Stomach (tissue), 4 donors: ENCODE results near the gene SETD4.

Source experiments
- EP300 ChIP-seq: sonication (generic); formaldehyde crosslinking; IDR thresholded peaks from one replicate; pipeline ENCODE4 v1.6.1; 2017; ENCODE audit warnings: antibody characterized with exemption
- POLR2A ChIP-seq, 4 donors: fragments of 450-650 bp; IDR thresholded peaks; one replicate each; pipeline ENCODE4 v1.6.1; 2016; ENCODE audit warnings: antibody characterized with exemption in 4 of 4, control low read depth in 2 of 4, mild to moderate bottlenecking in 1 of 4, moderate library complexity in 1 of 4
- POLR2AphosphoS5 ChIP-seq, 3 donors: sonication (generic); formaldehyde crosslinking; IDR thresholded peaks; one replicate each; pipeline ENCODE4 v1.6.1; 2016; ENCODE audit warnings: antibody characterized with exemption in 3 of 3
- TF ChIP-seq, protein P1 (sequence below), 7 experiments: fragments of 450-650 bp in 4 of 7; fragments of 200-600 bp in 3 of 7; sonication (generic) in 3 of 7; IDR thresholded peaks; one replicate each; pipeline ENCODE4 v1.5.1; 2016 to 2019; ENCODE audit warnings: antibody characterized with exemption in 7 of 7, control low read depth in 2 of 7, mild to moderate bottlenecking in 1 of 7

DNA sequence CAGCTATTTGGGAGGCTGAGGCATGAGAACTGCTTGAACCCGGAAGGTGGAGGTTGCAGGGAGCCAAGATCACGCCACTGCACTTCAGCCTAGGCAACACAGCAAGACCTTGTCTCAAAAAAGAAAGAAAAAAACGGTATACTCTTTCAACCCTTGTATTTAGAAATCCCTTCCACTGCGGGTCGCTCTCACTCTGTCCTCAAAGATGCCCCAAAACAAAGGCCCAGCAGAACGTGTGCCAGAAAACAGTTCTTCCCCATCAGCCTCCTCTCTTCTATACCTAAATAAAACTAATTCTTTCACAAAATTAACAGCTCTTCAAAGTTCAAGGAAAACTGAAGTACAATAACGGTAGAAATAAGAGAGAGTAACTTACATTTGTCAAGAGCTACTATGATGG is 13.2 kb downstream of the SETD4 start:
- TF ChIP-seq, protein P1, sequence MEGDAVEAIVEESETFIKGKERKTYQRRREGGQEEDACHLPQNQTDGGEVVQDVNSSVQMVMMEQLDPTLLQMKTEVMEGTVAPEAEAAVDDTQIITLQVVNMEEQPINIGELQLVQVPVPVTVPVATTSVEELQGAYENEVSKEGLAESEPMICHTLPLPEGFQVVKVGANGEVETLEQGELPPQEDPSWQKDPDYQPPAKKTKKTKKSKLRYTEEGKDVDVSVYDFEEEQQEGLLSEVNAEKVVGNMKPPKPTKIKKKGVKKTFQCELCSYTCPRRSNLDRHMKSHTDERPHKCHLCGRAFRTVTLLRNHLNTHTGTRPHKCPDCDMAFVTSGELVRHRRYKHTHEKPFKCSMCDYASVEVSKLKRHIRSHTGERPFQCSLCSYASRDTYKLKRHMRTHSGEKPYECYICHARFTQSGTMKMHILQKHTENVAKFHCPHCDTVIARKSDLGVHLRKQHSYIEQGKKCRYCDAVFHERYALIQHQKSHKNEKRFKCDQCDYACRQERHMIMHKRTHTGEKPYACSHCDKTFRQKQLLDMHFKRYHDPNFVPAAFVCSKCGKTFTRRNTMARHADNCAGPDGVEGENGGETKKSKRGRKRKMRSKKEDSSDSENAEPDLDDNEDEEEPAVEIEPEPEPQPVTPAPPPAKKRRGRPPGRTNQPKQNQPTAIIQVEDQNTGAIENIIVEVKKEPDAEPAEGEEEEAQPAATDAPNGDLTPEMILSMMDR (IDR thresholded peaks at IDR 0.05), result no peak
- TF ChIP-seq POLR2A (IDR thresholded peaks at IDR 0.05), result no peak
- no peak for TF ChIP-seq EP300
- no peak for TF ChIP-seq POLR2AphosphoS5 (IDR thresholded peaks at IDR 0.05)
